Hepatic stellate cell (primary cell): Measurements from ENCODE around the gene DIP2C.

Experiments used
- DNase-seq: peaks from one replicate; pipeline ENCODE4 v3.0.0; 2011; ENCODE audit warnings: low spot score

Gene DIP2C

DNA sequence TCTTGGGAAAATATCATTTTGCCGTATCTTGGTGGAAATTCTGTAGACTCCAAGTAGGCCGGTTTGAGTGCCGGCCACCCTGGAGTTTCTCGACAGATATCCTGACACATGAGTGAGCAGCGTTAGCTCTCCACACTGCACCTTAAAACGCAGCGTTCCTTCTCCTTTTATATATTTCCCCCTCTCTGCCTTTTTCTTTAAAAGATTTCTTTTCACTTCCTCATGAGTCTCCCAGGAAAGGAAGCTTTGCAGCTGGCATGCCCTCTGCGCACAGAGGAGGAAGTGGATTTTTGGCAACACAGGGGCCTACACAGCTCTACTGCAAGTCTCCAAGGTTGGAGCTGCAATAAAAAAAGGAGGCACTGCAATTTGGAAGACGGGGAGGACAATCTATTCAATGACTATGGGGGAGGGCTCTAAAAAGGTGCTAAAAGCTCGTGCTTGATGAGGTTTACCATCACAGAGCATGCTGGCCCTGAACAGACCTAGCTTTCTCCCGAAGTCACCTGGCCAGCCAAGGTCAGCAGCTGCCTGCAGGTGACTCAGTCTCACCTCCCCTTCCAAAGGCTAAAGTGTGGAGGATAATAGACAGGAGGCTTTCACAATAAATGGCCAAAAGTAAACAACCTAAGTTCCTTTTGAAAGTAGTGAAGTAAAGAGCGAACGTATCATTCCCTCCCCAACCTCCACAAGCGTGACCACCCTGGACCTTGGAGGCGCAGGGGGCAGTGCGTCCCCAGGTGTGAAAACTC lies 301.4 kb downstream of the DIP2C start:
- DNase-seq, result no peak

DNA sequence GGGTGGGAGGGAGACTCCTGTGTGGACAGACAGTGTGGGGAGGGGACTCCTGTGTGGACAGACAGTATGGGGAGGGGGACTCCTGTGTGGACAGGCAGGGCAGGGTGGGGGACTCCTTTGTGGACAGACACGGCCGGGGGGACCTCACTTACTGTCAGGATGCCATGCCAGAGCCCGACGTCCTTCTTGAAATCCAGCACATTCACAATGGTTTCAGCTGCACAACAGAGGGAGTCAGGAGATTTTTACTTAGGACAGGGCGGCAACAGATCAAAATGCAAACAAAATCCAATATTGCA lies 301.9 kb downstream of the DIP2C start:
- DNase-seq, result no peak

DNA sequence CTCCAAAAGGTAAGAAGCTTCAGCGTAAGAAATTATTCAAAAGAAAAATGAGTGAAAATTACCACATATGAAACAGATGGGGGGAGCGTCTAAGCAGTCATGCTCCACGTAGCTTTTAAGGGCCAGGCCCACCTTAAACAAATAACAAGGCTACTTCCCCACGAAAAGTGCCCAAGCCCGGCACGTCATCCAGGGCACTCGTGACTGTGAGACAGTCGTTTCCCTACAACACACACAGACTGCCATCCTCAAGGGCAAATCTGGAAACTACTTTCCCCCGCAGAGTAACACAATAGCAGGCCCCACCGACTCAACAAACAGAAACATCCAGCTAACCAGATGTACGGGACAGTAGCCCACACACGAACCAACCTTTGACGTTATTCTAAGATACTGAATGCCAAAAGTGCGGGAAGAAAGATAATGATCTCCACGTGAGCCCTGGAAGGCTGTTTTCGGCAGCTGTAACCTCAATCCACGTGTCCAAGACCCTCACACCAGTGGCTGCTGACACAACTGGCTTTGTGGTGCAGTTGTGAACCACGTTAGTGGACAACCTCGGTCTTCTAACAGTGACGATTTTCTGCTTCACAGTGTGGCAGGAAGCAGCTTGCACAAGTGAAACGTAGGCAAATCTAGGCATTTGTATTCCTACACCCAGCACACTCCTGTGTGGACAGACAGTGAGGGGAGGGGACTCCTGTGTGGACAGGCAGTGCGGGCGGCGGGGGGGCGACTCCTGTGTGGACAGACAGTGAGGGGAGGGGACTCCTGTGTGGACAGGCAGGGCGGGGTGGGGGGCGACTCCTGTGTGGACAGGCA lies 302.5 kb downstream of the DIP2C start:
- no peak for DNase-seq

DNA sequence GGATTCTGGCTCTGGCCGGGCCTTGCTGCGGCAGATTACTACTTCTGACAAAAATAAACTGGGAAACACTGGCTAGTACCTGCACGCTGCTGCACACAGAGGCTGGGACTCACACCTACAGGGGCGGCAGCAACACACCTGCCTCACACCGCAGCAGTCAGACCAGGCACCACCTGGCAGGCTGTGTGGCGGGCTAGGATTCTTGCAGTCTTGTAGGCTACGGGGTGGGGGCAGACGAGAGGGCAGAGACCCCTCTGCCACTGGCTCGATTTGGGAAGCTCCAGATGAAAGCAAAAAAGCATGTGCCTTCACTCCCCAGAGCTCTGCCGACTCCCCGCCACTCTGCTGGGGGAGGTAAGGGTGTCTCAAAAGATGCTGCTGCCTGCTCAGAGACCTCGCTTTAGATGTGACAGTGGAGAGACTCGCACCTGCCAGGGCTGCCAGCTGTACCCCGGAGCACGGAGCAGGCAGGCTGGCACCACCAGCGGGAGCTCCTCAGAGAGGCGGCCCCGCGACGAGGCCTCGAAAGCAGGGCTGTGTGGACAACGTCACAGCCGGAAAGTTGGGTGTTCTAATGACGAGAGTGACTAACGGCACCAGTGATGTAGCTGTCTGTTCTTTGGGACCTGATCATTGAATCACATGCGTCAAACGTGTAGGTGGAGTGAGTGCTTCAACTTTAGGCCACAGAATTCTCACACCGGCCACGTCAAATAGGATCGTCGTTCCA lies 303.7 kb downstream of the DIP2C start:
- no peak for DNase-seq

DNA sequence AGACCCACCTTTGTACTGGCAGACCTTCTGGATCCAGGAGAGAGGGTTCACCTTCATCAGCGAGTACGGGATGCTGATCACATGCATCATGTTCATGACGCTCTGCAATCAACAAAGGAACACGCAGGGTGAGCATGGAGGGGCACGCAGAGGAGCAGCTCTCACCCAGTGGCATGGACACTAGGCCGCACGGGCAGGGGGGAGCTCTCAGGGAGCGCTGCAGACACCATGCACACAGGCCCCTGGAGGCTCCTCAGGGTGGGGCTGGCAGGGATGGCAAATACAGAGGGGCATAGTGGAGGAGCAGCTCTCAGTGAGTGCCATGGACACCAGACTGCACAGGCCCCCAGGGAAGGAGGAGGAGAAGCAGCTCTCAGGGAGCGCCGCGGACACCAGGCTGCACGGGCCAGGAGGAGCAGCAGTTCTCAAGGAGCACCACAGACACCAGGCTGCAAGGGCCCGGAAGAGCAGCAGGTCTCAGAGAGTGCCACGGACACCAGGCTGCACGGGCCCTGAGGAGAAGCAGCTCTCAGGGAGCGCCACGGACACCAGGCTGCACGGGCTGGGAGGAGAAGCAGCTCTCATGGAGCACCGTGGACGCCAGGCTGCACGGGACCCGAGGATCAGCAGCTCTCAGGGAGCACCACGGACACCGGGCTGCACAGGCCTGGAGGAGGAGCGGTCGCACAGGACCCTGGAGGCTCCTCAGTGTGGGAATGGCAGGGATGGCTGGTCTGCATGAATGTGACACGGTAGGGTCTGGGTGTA lies 304.7 kb downstream of the DIP2C start:
- no peak for DNase-seq

DNA sequence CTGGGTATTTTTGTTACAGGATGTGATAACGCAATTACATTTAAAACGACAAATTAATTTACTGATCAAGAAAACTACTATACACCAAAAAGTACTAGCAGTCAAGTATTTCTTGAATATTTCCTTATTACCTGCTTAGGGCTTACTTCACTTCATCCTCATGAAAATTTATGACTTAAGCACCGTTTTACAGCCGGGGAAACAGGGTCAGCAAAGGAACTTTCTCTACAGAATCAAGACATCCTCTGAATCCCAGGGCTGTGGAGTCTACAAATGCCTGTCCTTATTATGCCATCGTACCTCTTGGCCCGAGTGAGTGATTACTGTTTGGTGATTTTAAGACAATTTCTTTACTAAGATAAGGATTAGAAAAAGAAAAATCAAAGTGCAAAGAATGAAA lies 305.9 kb downstream of the DIP2C start:
- DNase-seq, result no peak

DNA sequence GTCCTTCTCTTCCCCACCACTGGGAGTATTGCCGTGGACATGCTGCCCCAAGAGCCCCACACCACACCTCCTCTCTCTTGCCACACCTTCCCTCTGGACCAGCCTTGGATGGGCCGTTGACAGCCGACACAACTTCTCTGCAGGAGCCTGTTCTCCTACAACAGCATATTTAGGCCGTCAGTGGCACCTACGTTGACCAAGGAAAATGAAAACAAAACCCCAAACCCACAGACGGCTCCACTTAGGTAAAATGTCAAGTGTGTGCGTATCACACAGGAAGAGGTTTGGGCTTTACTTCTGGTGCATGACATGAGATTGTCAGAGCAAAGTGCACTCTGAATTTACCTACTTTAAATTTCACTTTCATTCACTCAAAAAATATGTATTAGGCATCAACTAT lies 307.7 kb downstream of the DIP2C start:
- DNase-seq, result no peak

DNA sequence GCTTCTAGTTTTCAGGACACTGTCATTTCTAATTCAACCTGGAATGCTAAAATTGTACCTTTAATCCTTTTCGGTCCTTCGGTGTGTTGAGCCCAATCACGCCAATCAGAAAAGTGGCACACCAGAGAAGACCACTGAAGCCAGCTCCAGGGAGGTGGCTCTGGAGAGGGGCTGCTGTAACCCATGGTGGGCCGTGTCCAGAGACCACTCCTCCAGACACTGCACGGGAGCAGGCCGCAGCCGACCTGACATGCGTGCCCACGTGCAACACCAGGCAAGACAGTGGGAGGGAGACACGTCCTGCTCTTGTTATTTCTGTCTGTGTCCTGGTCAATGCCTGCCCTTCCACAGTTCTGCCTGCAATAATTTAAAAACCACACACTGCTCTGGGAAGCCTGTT lies 308.1 kb downstream of the DIP2C start:
- DNase-seq, result no peak

DNA sequence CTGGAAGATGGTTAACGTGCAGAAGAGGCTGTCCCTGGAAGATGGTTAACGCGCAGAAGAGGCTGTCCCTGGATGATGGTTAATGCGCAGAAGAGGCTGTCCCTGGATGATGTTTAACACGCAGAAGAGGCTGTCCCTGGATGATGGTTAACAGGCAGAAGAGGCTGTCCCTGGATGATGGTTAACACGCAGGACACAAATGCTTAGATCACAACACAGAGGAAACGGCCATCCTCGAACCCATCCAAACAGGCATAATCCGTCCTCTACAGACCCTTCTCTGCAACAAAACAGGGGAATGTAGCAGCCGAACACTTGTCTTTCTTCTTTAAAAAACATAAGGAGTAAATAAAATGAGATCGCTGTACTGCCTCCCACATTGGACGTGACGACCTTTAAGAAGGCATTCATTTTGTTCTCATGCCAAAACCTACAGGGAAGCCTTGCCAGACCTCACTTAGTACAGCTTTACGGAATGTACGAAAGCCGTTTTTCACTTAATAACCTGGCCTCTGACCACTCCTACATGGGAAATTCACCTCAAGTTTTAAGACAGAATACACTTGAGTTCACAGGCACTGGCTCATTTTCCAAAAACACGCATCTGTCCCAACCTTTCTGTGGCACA lies 309.0 kb downstream of the DIP2C start:
- no peak for DNase-seq

DNA sequence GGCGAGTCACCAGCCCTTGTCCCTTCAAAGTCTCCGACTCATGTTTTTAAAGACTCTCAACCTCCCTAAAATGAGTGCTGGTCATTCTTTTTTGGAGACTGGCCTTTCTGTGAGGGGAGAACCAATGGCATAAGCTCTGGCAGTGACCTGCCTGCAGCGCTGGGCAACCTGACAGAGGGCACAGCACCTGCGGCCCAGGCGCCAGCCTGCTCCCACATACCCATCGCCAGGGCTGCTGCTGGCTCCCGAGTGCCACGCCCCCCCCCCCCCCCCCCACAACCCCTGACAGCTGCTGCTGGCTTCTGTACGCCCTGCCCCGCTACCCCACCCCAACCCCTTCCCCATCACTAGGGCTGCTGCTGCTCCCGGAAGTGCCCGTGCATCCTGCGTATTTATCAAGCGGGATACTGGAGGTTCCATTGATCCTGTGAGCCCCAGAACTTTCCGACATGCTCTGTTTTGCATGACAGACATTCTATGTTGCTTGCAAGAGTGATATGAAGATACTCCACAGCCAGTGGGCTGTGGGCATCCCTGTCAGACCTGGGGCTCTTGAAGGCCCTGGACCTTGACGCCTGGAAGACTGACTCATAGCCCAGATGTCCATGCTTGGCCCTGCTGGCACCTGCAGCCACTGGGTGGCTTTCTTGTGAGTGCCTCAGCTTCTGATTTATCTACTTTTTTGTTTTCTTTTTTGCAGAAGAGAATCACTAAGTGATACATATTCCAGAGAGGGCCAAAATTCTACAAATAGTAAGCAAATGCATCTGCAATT lies 310.4 kb downstream of the DIP2C start:
- no peak for DNase-seq

DNA sequence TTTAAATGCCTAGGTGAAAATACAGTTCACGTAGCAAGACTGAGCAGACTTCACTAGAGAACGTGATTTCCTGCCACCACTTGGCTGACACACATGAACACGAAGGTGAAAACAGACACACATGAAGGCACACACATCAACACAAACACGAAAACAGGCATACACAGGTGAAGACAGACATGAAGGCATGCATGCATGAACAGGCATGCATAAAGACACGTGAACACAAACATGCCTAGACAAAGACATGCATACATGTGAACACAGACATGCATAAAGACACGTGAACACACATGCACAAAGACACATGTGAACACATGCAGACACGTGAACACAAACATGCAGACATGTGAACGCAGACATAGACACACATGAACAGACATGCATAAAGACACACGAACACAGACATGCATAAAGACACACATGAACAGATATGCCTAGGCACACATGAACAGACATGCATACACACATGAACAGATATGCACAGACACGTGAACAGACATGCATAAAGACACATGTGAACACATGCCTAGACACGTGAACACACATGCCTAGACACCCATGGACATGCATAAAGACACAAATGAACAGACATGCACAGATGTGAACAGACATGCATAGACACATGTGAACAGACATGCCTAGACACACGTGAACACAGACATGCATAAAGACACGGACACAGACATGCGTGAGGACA lies 311.1 kb downstream of the DIP2C start:
- DNase-seq, result no peak

DNA sequence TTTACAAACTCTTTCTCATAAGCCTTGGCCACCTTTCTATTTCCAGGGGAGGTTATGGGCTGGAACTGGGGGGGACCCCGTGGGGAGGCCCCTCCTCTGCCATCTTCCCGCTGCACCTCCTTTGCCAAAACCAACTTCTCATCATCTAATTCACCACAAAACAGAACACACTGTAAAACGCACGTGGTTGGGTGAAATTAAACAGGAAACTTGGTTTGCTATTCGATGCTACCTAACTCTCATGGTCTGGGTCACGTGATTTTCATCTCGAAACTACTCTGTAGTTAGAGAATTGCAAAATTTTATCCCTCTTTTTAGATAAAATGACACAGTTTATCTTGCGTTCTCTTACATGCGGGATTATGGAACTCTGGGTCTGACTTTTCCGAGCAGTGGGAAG lies 312.2 kb downstream of the DIP2C start:
- DNase-seq, result no peak

DNA sequence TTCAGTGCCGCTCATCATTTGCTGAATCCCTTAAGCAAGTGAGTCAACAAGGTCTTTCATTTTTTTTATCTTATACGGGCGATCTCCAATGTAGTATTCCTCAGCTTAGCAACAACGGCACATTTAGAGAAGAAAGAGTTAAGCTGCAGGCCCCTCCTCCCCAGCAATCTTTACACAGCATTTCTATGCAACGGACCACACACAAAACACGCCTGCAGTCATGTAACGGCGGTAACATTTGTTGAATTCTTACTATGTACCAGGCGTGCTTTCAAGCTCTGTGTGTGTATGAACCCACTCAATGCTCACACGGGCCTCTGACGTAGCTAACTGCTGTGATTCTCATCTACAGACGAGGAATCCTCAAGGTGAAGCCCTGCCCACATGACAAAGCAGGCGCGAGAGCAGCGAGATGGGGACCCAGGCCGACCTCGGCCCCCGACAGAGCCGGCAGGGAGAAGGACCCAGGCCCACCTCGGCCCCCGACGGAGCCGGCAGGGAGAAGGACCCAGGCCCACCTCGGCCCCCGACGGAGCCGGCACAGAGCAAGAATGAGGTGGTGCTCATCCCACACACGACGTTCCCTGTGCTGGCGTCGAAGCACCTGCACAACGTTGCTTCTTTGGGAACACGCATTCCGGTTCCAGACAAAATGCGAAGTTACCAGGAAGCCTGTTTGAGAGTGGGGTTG lies 313.5 kb downstream of the DIP2C start:
- no peak for DNase-seq

DNA sequence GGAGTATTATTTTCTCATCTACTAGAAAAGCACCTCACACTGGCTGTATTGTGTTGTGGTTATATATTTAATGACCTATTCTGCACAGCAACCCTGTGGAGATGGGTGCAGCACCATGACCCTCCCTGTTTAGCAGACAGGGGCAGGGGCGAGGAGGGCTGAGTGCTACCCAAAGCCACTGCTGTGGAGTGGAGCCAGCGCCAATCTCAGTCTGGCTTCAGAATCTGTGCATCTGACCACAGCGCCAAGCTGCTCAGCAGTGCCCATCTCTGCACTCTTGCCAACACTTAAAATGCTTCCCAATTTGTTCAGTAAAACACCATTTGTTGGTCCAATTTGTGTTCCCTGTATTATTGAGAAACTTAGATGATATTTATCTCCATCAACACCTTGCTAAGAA lies 315.1 kb downstream of the DIP2C start:
- no peak for DNase-seq

DNA sequence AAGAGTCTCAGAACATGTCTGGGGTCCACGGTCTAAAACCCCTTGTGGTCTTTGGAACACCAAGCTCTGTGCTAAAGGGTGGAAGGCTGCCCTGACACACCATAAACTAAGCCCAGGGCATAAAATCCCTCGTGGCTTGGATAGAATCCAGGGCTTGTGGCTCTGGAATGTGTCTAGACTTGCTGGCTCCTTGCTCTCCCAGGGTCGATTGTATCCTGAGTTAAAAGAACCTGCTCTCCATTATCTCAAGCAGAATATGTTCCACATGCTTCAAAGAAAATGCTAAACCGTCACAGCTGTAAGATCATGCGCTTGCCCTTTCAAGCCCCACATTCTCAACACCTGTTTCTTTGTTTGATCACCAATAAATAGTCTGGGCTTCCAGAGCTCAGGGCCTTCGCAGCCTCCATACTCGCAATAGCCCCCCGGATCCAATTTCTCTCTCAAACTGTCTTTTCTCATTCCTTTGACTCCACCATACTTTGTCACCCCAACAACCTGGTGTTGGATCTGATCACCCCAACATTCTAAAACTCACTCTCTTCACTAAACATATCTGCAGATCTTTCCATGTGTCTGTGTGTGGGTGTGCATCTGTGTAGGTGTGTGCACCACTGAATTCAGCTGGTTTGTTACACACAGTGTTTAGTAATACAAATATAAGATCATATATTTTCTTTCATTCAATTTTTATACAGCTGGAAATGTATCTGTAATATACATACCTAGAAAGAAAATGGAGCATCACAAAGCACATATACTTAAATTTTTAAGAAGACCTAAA lies 315.8 kb downstream of the DIP2C start:
- DNase-seq, result no peak

DNA sequence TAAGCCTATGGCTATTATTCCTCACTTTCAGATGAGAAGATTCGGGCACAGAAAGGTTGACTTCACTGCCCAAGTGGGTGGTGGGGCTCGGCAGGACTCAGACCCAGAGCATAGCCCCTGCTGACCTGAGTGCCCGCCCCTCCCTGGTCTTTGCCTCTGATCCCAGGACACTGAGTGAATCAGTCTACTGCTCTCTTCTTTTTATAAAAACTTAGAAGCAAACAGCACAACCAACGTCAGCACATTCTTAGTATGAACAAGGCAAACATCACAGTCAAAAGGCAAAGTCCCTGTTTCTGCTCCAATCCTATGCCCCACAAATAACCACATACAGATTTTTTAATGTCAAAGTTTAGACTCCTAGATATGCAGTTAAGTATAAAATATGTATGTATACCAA lies 316.5 kb downstream of the DIP2C start:
- DNase-seq, result peak; percentile 38

DNA sequence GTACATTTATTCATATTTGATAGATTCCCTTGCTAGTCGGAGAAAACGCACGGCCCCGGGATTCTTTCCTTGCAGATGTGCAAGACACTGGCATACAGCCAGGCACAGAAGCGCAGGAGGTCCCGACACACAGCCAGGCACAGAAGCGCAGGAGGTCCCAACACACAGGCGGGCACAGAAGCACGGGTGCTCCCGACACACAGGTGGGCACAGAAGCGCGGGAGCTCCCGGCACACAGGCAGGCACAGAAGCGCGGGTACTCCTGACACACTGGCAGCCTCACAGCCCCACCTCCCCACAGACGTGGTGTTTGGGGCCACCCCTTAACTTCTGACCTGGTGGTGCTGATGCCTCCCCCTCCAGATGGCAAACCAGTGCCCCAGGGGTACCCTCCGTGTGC lies 316.9 kb downstream of the DIP2C start:
- DNase-seq, result no peak

DNA sequence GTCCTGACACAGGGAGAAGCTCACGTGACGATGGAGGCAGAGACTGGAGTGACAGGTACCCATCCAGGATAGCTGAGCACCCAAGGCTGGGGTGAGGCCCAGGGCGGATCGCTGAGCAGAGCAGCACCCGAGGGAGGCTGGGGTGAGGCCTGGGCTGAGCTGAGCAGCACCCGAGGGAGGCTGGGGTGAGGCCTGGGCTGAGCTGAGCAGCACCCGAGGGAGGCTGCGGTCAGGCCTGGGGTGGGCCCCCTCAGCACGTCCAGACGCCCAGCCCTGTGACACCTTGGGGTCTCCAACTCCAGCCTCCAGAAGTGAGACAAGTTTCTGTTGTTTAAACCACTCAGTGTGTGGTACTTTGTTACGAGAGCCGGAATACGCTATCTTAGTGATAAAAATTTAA lies 318.0 kb downstream of the DIP2C start:
- DNase-seq, result no peak

DNA sequence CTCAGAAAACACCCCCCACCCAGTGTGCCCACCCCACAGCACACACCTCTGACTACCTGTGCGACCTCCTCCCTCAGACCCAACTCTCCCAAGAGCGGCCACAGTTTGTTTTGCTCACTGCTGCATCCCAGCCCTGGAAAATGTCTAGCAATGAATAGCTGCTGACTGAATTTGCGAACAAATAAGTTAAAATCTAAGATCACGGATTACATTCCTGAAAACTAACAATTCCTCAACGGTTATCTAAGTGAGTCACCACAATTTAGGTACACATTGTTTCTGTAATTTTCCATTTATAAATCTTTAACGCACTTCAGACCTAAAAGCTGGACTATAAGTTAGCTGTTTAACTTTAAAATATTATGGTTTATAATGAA lies 319.0 kb downstream of the DIP2C start:
- no peak for DNase-seq
